ENCODE data around the gene ABAT. TPM values are rescaled to one million over a fixed set of nuclear protein-coding genes. Genes with fewer than 3 reads are reported as not detected.

ABAT gene
- total RNA-seq, 4 donors from 2014 or later, result 9.6 to 24.0 (median 21.3) TPM

- H3K4me3 ChIP-seq, result no peak overlapping the region
- TF ChIP-seq EP300 (IDR thresholded peaks at IDR 0.05) (no peak), POLR2A (IDR thresholded peaks at IDR 0.05) (no peak)
- TF ChIP-seq, protein P1, sequence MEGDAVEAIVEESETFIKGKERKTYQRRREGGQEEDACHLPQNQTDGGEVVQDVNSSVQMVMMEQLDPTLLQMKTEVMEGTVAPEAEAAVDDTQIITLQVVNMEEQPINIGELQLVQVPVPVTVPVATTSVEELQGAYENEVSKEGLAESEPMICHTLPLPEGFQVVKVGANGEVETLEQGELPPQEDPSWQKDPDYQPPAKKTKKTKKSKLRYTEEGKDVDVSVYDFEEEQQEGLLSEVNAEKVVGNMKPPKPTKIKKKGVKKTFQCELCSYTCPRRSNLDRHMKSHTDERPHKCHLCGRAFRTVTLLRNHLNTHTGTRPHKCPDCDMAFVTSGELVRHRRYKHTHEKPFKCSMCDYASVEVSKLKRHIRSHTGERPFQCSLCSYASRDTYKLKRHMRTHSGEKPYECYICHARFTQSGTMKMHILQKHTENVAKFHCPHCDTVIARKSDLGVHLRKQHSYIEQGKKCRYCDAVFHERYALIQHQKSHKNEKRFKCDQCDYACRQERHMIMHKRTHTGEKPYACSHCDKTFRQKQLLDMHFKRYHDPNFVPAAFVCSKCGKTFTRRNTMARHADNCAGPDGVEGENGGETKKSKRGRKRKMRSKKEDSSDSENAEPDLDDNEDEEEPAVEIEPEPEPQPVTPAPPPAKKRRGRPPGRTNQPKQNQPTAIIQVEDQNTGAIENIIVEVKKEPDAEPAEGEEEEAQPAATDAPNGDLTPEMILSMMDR (IDR thresholded peaks at IDR 0.05), result no peak
- no peak for DNase-seq (ENCODE audit: low spot score in 2 of 2)
- H3K27ac ChIP-seq, result no peak overlapping the region
- 61 to 64% methylated on average over 6 of the region's 6 CpGs for WGBS, 2 donors
- peaks cover 0 to 87% (median 33%) of the 10 kb centered on the region in 3 donors for H3K36me3 ChIP-seq
- peaks cover 0 to 8% (median 0%) of the 10 kb centered on the region in 4 donors for H3K4me1 ChIP-seq
- no peaks in the 10 kb centered on the region for H3K9me3 ChIP-seq
- H3K27me3 ChIP-seq, result no peaks in the 10 kb centered on the region
Observed at GRCh38 chr16:8816967-8817655, 142.7 kb downstream of the ABAT start.

DNA sequence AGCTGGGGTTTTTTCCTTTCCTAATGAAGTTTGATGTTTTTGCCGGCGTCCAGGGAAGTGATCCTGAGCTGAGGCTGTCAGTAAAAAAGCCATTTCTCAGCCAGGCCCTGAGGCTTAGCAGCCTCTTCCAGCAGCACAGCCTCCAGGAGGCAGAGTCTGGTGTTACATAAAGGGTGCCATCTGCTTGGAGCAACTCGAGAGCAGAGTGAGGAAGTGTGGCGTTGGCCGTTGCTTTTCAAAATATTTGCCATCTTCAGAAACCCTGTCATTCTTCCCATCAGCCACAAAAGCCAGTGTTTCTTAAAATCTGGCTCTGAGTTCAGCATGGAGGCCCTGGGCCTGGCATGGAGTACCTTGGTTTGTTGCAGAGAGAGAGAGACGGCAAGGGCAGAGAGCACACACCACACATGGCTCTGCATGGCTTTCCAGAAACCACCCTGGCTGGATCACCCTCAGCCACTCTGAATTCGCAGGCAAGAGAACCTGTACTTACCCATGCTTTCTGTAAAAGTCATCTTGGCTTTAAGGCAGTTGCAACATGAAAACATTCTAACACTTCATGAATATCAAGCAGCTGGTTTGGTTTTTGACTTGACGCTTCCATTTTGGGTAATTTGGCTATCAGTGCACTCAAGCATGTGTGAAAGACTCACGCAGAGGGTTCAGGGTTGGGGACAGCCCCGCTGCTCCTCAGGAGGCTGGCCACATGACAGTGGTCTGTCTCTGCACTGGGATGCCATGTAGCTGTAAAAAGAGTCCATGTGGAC is 144.3 kb downstream of the ABAT start:
- no peaks in the 10 kb centered on the region for H3K9me3 ChIP-seq
- 71 to 78% methylated on average over 10 of the region's 10 CpGs for WGBS, 2 donors
- H3K27ac ChIP-seq, result no peak overlapping the region
- H3K4me1 ChIP-seq, result peaks cover 0 to 14% (median 0%) of the 10 kb centered on the region in 4 donors
- H3K27me3 ChIP-seq, result no peaks in the 10 kb centered on the region
- no peak overlapping the region for H3K4me3 ChIP-seq
- H3K36me3 ChIP-seq, result peaks cover 0 to 74% (median 20%) of the 10 kb centered on the region in 3 donors
- TF ChIP-seq, protein P1 (IDR thresholded peaks at IDR 0.05), result no peak
- TF ChIP-seq POLR2A (IDR thresholded peaks at IDR 0.05), result no peak
- TF ChIP-seq EP300 (IDR thresholded peaks at IDR 0.05), result no peak
- no peak for DNase-seq (ENCODE audit: low spot score in 2 of 2)

- H3K27me3 ChIP-seq, result no peaks in the 10 kb centered on the region
- peaks cover 0 to 74% (median 16%) of the 10 kb centered on the region in 3 donors for H3K36me3 ChIP-seq
- H3K27ac ChIP-seq, result no peak overlapping the region
- H3K9me3 ChIP-seq, result no peaks in the 10 kb centered on the region
- no peak overlapping the region for H3K4me3 ChIP-seq
- peaks cover 0 to 14% (median 0%) of the 10 kb centered on the region in 4 donors for H3K4me1 ChIP-seq
- no peak for DNase-seq (ENCODE audit: low spot score in 2 of 2)
- TF ChIP-seq, protein P1 (IDR thresholded peaks at IDR 0.05), result no peak
- TF ChIP-seq EP300 (IDR thresholded peaks at IDR 0.05), result no peak
- no peak for TF ChIP-seq POLR2A (IDR thresholded peaks at IDR 0.05)
- WGBS, 2 donors, result 86 to 88% methylated on average over 6 of the region's 6 CpGs
Observed at GRCh38 chr16:8819411-8820034, 145.1 kb downstream of the ABAT start.

- peaks cover 0 to 54% (median 4%) of the 10 kb centered on the region in 3 donors for H3K36me3 ChIP-seq
- TF ChIP-seq, protein P1 (IDR thresholded peaks at IDR 0.05), result no peak
- TF ChIP-seq POLR2A (IDR thresholded peaks at IDR 0.05), result no peak
- TF ChIP-seq EP300 (IDR thresholded peaks at IDR 0.05), result no peak
- H3K4me1 ChIP-seq, result peaks cover 0 to 12% (median 0%) of the 10 kb centered on the region in 4 donors
- 83 to 88% methylated on average over 3 of the region's 3 CpGs for WGBS, 2 donors
- no peaks in the 10 kb centered on the region for H3K9me3 ChIP-seq
- DNase-seq (ENCODE audit: low spot score in 2 of 2), result no peak
- H3K4me3 ChIP-seq, result no peak overlapping the region
- H3K27me3 ChIP-seq, result no peaks in the 10 kb centered on the region
- H3K27ac ChIP-seq, result no peak overlapping the region
Observed at GRCh38 chr16:8822403-8822802, 148.0 kb downstream of the ABAT start.

Measured in tibial nerve (tissue), 4 donors.